GM12891 (cell line): ENCODE measurements around the gene FAM149B1.

Experiments
- POLR2A ChIP-seq: IDR thresholded peaks from 2 replicates; pipeline ENCODE4 v1.6.1; 2011; ENCODE audit warnings: low read depth, low read length, control low read depth
- POLR2AphosphoS5 ChIP-seq: IDR thresholded peaks from 2 replicates; pipeline ENCODE4 v1.6.1; 2011; ENCODE audit warnings: low read depth, low read length, control low read depth
- SPI1 ChIP-seq: IDR thresholded peaks from 2 replicates; pipeline ENCODE4 v1.6.1; 2011; ENCODE audit warnings: low read depth, low read length, control low read depth
- TAF1 ChIP-seq: IDR thresholded peaks from 2 replicates; pipeline ENCODE4 v1.6.1; 2011; ENCODE audit warnings: low read depth, low read length, control low read depth

DNA sequence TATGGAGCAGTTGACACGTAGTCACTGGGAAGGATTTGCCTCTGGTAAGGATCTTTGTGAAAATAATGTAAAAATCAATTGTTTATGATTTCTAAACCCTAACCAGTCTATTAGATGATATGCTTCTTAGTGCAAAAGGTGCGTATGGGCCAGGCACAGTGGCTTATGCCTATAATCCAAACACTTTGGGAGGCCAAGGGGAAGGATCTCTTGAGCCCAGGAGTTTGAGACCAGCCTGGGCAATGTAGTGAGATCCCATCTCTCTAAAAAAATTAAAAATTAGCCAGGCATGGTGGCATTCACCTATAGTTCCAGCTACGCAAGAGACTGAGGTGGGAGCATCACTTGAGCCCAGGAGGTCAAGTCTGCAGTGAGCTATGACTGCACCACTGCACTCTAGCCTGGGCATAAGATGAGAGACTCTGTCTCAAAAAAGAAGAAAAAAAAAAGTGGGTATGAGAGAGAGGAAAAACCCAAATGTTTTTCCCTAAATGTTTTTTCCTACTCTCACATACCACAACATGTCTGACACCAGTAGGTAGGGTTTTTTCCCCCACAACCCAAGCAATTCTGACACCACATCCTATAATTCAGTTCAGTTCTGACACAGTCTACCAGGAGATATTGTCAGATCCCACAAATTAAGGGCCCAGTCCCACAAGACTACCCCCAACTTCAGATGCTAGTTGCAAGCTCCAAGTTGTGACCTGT lies 42.6 kb downstream of the FAM149B1 start:
- TF ChIP-seq POLR2A, result no peak
- TF ChIP-seq POLR2AphosphoS5, result no peak
- TF ChIP-seq SPI1, result no peak
- no peak for TF ChIP-seq TAF1
